Heart left ventricle (tissue), 16 donors: ENCODE measurements around the gene RSAD2. TPM values are rescaled to one million over a fixed set of nuclear protein-coding genes. Genes with fewer than 3 reads are reported as not detected.

Experiments used
- ATAC-seq, 4 donors: fragments of 200-7000 bp; cut with Tn5 transposase; one replicate each; pipeline ENCODE4 v1.9.1; 2020 to 2022; ENCODE audit warnings: moderate library complexity in 4 of 4, mild to moderate bottlenecking in 3 of 4, moderate number of reproducible peaks in 1 of 4
- DNase-seq, 5 donors: peaks; one replicate each; pipeline ENCODE4 v3.0.0-alpha.2; 2020
- H3K27ac ChIP-seq, 12 donors: fragments of 200-600 bp; sonication (generic) in 4 of 12; one replicate each; pipeline versions ENCODE4 v1.5.0 to v1.8.0; 2016 to 2022; ENCODE audit warnings: mild to moderate bottlenecking in 2 of 12
- H3K27me3 ChIP-seq, 9 donors: fragments of 200-600 bp; sonication (generic) in 2 of 9; one replicate each; pipeline versions ENCODE4 v1.5.1 to v1.8.0; 2016 to 2022; ENCODE audit warnings: mild to moderate bottlenecking in 3 of 9
- H3K36me3 ChIP-seq, 9 donors: fragments of 200-600 bp; sonication (generic) in 2 of 9; one replicate each; pipeline versions ENCODE4 v1.5.0 to v1.8.0; 2018 to 2022; ENCODE audit warnings: mild to moderate bottlenecking in 2 of 9
- H3K4me1 ChIP-seq, 12 donors: fragments of 200-600 bp; sonication (generic) in 4 of 12; one replicate each; pipeline versions ENCODE4 v1.5.0 to v1.8.0; 2016 to 2022; ENCODE audit warnings: mild to moderate bottlenecking in 3 of 12
- H3K4me3 ChIP-seq, 12 donors: fragments of 200-600 bp; sonication (generic) in 4 of 12; one replicate each; pipeline versions ENCODE4 v1.5.0 to v1.8.0; 2017 to 2022; ENCODE audit warnings: mild to moderate bottlenecking in 9 of 12, moderate library complexity in 4 of 12
- H3K9me3 ChIP-seq, 12 donors: fragments of 200-600 bp; sonication (generic) in 4 of 12; one replicate each; pipeline versions ENCODE4 v1.5.0 to v1.8.0; 2016 to 2022; ENCODE audit warnings: mild to moderate bottlenecking in 1 of 12
- CTCF ChIP-seq, 12 donors: fragments of 200-600 bp; sonication (generic) in 4 of 12; IDR thresholded peaks; one replicate each; pipeline versions ENCODE4 v1.5.0 to v1.8.0; 2018 to 2022; ENCODE audit warnings: antibody characterized with exemption in 12 of 12, mild to moderate bottlenecking in 5 of 12
- POLR2A ChIP-seq, 2 donors: fragments of 450-650 bp; IDR thresholded peaks; one replicate each; pipeline ENCODE4 v1.6.1; 2017; ENCODE audit warnings: antibody characterized with exemption in 2 of 2, mild to moderate bottlenecking in 2 of 2, moderate library complexity in 2 of 2
- WGBS, 4 donors: extraction: QIAGEN DNeasy Blood & Tissue Kit in 2 of 4; methylation state at CpG; one replicate each; pipeline versions ENCODE4 v1.1.5 to v1.1.7; 2013 to 2018; 5-methylcytosine and 5-hydroxymethylcytosine counted together
- intact Hi-C, 10 donors: fragments of 100-400 bp; cut with DNase I; formaldehyde crosslinking; loops; one replicate each; pipeline versions ENCODE4 v1.11.1 to v1.14.2; 2022
- polyA plus RNA-seq, 2 donors: library from polyadenylated mRNA; stranded (reverse); fragments of 200-250 nt; gene quantifications; one replicate each; pipeline ENCODE4 v1.2.3, GENCODE V29; 2013
- total RNA-seq, 9 donors: library from RNA; depleted of rRNA in 2 of 9; stranded (reverse); fragments of >200 nt in 2 of 9; fragmentation: NEBNext Ultra II Directional in 3 of 9; extraction: Animal tissue kit (Norgen Biotek cat#: 25700) in 3 of 9; gene quantifications; one replicate each; pipeline versions ENCODE4 v1.1.0 to v1.2.4, GENCODE V29; 2016 to 2023
- donor health status: ischemic (EF 13 %, LVEDD 7.1; RV severe dilation, severe dysfunction).
- donor health status: healthy with polysubstance abuse.
- donor health status: DM: no; HTN: yes; CAD: no.
- donor health status: DM: no; HTN: no; CAD: no.
- donor health status: ischemic (EF 25% LVEDD 6.9; RV normal size, moderate dysfunction).
- donor health status: ischemic (EF 25% LVEDD 5.7; RV mildly dilated, moderate dysfunction).
- donor health status: healthy.
- donor health status: DM: yes; HTN: yes; CAD: no.
- donor health status: ischemic (EF 35%, LVEDD 5.7; RV mildly dilated, moderate dysfunction).
- donor health status: nonischemic (EF 11% LVEDD 7.7; RV severe dilation, severe dysfunction).
- donor health status: DM: yes; HTN: yes; CAD: no.
- donor health status: PGD.
- donor health status: ischemic (EF 29% LVEDD 5.4; RV normal size, mild dysfunction).
- donor health status: nonischemic (EF 23%, LVEDD 6.1; RV moderate dilation, normal function).

Gene RSAD2
- total and polyA plus RNA-seq, 11 donors, result 1.2 to 18.0 (median 4.7) TPM

GRCh38 chr2:6866275-6866671 lies 11.3 kb upstream of the RSAD2 start:
- intact Hi-C loops, result no loop called here
- no peak for TF ChIP-seq POLR2A (IDR thresholded peaks at IDR 0.05)
- peak in 11 of 12 donors; percentile 17 to 59 (median 31) for TF ChIP-seq CTCF (IDR thresholded peaks at IDR 0.05)
- H3K4me3 ChIP-seq, result peak overlapping the region; percentile 58 to 92 (median 80)
- peaks cover 0 to 22% (median 3%) of the 10 kb centered on the region in 9 donors for H3K36me3 ChIP-seq
- H3K9me3 ChIP-seq, result no peaks in the 10 kb centered on the region
- ATAC-seq (peak in 3 of 4 donors; percentile 16 to 48 (median 43)), DNase-seq (no peak)
- peaks cover 0 to 34% (median 24%) of the 10 kb centered on the region in 12 donors for H3K4me1 ChIP-seq
- H3K27ac ChIP-seq, result peak overlapping the region; percentile 27 to 93 (median 90)
- H3K27me3 ChIP-seq, result no peaks in the 10 kb centered on the region
- WGBS, 4 donors, result 15 to 17% (median 16%) methylated on average over 9 of the region's 9 CpGs

GRCh38 chr2:6866982-6867381 lies 10.6 kb upstream of the RSAD2 start:
- ATAC-seq (no peak), DNase-seq (no peak)
- Histone ChIP-seq H3K27ac (peak overlapping the region in 9 of 12 donors; percentile 70 to 92 (median 91)), H3K27me3 (no peaks in the 10 kb centered on the region), H3K36me3 (peaks cover 0 to 15% (median 0%) of the 10 kb centered on the region in 9 donors), H3K9me3 (no peaks in the 10 kb centered on the region), H3K4me1 (peaks cover 0 to 34% (median 24%) of the 10 kb centered on the region in 12 donors), H3K4me3 (peak overlapping the region in 6 of 12 donors; percentile 58 to 92 (median 88))
- 73 to 78% (median 75%) methylated on average over 7 of the region's 7 CpGs for WGBS, 4 donors
- TF ChIP-seq CTCF (IDR thresholded peaks at IDR 0.05) (no peak), POLR2A (IDR thresholded peaks at IDR 0.05) (no peak)
- intact Hi-C loops, result no loop called here

GRCh38 chr2:6872394-6872793 lies 5.2 kb upstream of the RSAD2 start:
- H3K9me3 ChIP-seq, result peaks cover 0 to 6% (median 0%) of the 10 kb centered on the region in 12 donors
- WGBS, 4 donors, result 89 to 95% (median 95%) methylated on average over 2 of the region's 2 CpGs
- intact Hi-C loops, result no loop called here
- peaks cover 0 to 18% (median 1%) of the 10 kb centered on the region in 12 donors for H3K4me1 ChIP-seq
- no peak for DNase-seq
- TF ChIP-seq CTCF (IDR thresholded peaks at IDR 0.05) (no peak), POLR2A (IDR thresholded peaks at IDR 0.05) (no peak)
- H3K4me3 ChIP-seq, result no peak overlapping the region
- H3K27me3 ChIP-seq, result no peaks in the 10 kb centered on the region
- ATAC-seq, result no peak
- H3K36me3 ChIP-seq, result no peaks in the 10 kb centered on the region
- H3K27ac ChIP-seq, result peak overlapping the region in 1 of 12 donors; percentile 46

GRCh38 chr2:6874032-6874431 lies 3.5 kb upstream of the RSAD2 start:
- no peaks in the 10 kb centered on the region for H3K27me3 ChIP-seq
- no peaks in the 10 kb centered on the region for H3K36me3 ChIP-seq
- H3K9me3 ChIP-seq, result peaks cover 0 to 6% (median 0%) of the 10 kb centered on the region in 12 donors
- intact Hi-C loops, result no loop called here
- H3K27ac ChIP-seq, result no peak overlapping the region
- ATAC-seq (no peak), DNase-seq (no peak)
- TF ChIP-seq POLR2A (IDR thresholded peaks at IDR 0.05) (no peak), CTCF (IDR thresholded peaks at IDR 0.05) (no peak)
- WGBS, 4 donors, result 96 to 99% (median 98%) methylated on average over 3 of the region's 3 CpGs
- H3K4me1 ChIP-seq, result peaks cover 0 to 34% (median 3%) of the 10 kb centered on the region in 12 donors
- no peak overlapping the region for H3K4me3 ChIP-seq
